ENCODE measurements around the gene CCT2.

CCT2 gene

GRCh38 chr12:69585189-69586062 is at the start of gene CCT2:
TSS of gene CCT2 (plus strand) at chr12:69585459. CDS start at chr12:69585522, 63 bp downstream.
- peak; percentile 96 for DNase-seq (ENCODE audit: low read depth)

- DNase-seq (ENCODE audit: low read depth), result peak; percentile 94
Observed at GRCh38 chr12:69540987-69541386, 44.3 kb upstream of the CCT2 start.

- no peak for DNase-seq (ENCODE audit: low read depth)
Observed at GRCh38 chr12:69544087-69544486, 41.2 kb upstream of the CCT2 start.

DNA sequence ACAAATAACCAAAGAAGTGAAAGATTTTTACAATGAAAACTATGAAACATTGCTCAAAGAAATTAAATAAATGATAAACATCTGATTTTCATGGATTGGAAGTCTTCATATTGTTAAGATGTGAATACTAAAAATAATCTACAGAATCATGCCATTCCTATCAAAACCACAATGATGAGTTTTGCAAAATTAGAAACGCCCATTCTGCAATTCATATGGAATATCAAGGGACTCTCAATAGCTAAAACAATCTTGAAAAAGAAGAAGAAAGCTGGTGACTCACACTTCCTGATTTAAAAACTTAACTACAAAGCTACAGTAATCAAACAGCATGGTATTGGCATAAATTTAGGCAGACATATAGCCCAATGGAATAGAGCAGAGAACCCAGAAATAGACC is 40.2 kb upstream of the CCT2 start:
- DNase-seq (ENCODE audit: low read depth), result no peak

- DNase-seq (ENCODE audit: low read depth), result no peak
Observed at GRCh38 chr12:69546693-69547438, 38.4 kb upstream of the CCT2 start.

DNA sequence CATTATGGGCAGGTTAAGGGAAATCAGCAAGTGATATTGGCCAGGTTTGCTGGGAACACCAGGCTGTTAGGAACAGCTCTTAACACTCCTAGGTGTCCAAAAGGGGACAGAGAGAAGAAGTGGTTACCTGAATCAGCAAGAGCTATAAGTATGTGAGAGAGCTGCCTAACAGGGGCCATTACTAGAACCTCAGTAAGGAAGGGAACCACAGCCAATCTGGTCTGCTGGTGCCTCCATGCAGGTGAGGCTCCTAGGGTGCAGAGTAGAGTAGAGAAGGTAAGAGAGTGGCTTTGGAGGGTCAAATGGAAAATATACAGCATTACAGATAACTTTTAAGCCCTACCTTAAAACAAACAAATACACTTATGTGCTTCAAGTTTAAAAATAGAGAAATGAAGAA is 36.6 kb upstream of the CCT2 start:
- DNase-seq (ENCODE audit: low read depth), result no peak

- no peak for DNase-seq (ENCODE audit: low read depth)
Observed at GRCh38 chr12:69550569-69551350, 34.5 kb upstream of the CCT2 start.

GRCh38 chr12:69553628-69554248 is 31.5 kb upstream of the CCT2 start:
- peak; percentile 75 for DNase-seq (ENCODE audit: low read depth)

DNA sequence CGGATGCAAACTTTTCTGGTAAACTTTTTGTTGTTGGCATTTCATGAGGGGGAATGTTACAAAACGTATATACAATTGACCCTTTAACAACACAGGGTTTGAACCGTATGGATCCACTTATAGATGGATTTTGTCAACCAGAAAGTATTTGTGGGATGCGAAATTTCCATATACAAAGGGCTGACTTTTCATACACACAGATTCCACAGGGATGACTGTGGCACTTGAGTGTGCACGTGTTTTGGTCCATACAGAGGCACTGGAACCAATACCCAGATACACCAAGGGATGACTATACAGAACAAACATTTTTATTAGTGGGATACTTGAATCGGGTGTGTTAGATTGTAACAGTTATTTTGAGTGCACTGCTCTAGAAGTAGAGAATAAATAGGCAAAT is 29.8 kb upstream of the CCT2 start:
- DNase-seq (ENCODE audit: low read depth), result peak; percentile 97

GRCh38 chr12:69556383-69556782 is 28.9 kb upstream of the CCT2 start:
- no peak for DNase-seq (ENCODE audit: low read depth)

- no peak for DNase-seq (ENCODE audit: low read depth)
Observed at GRCh38 chr12:69563166-69563762, 22.0 kb upstream of the CCT2 start.

GRCh38 chr12:69566603-69567002 is 18.7 kb upstream of the CCT2 start:
- no peak for DNase-seq (ENCODE audit: low read depth)

DNA sequence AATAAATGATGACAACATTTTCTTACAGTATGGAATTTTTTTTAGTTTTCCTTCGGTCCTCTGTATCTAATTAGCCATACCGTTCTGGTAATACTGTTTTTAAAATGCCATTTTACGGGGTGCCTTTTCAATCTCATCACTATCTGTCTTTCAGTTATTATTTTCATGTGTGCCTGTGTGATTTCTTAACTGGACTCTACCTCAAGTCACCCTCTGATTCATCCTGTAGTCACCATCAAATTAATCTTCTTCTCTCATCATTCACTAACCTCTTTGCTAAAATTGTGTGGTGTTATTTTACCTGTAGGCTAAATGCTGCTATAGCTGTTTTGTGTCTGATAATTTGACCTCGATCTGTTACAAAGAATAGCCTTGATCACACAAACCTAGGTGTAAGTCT is 16.0 kb upstream of the CCT2 start:
- peak; percentile 64 for DNase-seq (ENCODE audit: low read depth)

- peak; percentile 91 for DNase-seq (ENCODE audit: low read depth)
Observed at GRCh38 chr12:69570000-69570516, 15.2 kb upstream of the CCT2 start.

DNA sequence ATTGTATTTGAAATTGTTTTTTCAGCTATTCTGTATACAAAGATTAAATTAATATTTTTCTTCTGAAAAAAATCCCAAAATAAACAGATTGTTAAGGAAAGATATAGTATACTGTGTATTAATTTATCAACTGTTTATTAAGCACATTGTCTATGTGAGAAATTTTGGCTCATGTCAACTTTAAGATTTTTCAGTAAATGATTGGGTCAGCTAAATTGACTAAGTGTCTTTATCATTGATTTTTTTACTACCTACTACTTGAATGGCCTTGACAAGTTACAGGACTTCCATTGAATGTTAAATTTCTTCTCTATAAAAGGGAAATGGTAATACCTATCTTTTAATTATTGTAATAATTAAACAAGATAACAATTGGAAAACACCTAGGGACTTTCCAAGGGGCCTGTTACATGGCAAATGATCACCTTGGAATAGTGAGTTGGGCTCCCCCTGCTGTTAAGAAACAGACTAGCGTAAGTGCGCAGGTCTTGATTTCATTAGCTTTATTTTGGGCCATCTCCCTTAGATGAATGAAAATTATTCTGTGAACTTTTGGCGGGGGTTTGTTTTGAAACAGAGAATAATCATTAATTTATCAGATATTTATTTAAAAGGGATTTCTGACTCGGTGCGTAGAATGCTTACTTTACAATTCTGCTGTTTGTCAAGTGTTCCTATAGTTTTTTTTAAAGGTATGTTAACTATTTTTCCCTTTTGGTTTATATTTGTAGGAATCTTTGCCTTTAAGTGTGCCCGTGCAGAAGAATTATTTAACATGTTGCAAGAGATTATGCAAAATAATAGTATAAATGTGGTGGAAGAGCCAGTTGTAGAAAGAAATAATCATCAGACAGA is 14.5 kb upstream of the CCT2 start:
- peak; percentile 66 for DNase-seq (ENCODE audit: low read depth)

- peak; percentile 62 for DNase-seq (ENCODE audit: low read depth)
Observed at GRCh38 chr12:69575346-69575745, 9.9 kb upstream of the CCT2 start.

DNA sequence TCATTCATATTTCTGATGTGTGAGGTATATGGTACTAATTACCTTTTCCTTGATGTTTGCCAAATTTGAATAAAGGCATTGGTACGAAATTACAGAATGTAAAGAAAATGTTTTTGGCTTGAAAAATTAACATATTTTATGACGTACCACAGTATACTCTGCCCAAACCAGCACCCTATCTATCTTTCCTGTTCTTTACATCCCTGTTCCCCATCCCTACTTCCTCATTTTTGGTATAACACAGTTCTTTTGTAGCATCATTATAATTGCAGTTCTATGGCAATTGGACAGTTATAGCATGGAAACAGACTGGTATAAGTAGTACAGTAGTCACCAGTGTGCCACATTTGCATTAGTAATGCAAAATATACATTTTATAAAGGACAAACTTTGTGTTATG is 7.0 kb upstream of the CCT2 start:
- DNase-seq (ENCODE audit: low read depth), result no peak

DNA sequence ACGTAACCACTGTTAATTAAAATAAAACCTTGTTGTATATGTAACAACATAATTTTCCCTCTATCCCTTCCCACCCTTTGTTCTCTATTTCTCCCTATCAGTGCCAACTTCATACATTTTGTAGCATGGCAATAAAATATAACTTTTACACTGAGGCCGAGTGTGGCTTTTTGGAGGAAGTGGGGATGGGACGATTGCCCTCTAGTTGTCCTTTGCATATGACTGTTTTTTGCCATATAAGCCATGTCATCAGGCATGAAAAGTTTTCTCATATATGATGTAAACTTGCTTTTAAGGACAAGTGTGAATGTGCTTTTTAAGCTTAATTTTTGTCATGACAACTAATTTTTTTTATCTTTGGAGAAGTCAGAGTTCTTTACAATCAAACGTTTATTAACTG is 6.2 kb upstream of the CCT2 start:
- DNase-seq (ENCODE audit: low read depth), result no peak

GRCh38 chr12:69580074-69580473 is 5.2 kb upstream of the CCT2 start:
- DNase-seq (ENCODE audit: low read depth), result no peak

DNA sequence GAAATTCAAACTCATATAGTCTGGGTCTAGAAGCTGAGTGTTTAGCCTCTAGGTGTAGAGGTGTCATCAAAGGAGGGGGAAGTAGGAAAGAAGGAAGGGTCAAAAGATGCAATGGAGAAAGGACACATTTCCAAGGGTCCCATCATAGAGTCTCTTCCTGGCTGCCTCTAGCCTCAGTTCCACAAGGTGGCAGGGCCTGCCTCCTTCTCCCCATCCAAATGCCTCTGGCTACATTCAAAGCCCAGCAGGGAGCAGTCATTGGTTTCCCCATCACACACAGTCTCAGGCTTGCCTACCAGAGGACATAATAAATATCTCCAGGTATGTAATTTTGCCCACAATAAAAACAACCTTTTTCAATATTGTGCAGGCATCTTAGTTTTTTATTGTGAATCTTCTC is 2.1 kb upstream of the CCT2 start:
- DNase-seq (ENCODE audit: low read depth), result peak; percentile 16
